Measurements from ENCODE around the gene PTPN7.
"Not testable (repeated sequence)": the region's sequence is repeated elsewhere in the genome, so short reads cannot be mapped to it uniquely, and the experiment has no call there.

The PTPN7 gene

GRCh38 chr1:202143768-202144401, 16.5 kb downstream of the PTPN7 start:
- DNase-seq (ENCODE audit: low read depth), result no peak
- TF ChIP-seq CTCF (IDR thresholded peaks at IDR 0.05; ENCODE audit: insufficient read depth, low read depth, low read length, missing control alignments), result no peak
- H3K4me3 ChIP-seq (ENCODE audit: low read length), result peak overlapping the region; percentile 76

- H3K4me3 ChIP-seq (ENCODE audit: low read length), result peak overlapping the region; percentile 76
- DNase-seq (ENCODE audit: low read depth), result no peak
- no peak for TF ChIP-seq CTCF (IDR thresholded peaks at IDR 0.05; ENCODE audit: insufficient read depth, low read depth, low read length, missing control alignments)
Measured at GRCh38 chr1:202143011-202143767, 17.2 kb downstream of the PTPN7 start.

GRCh38 chr1:202141468-202141867, 18.9 kb downstream of the PTPN7 start:
- DNase-seq (ENCODE audit: low read depth); H3K4me3 ChIP-seq (ENCODE audit: low read length): not testable (repeated sequence)

GRCh38 chr1:202140833-202141232, 19.6 kb downstream of the PTPN7 start:
- TF ChIP-seq CTCF (IDR thresholded peaks at IDR 0.05; ENCODE audit: insufficient read depth, low read depth, low read length, missing control alignments), result no peak
- no peak overlapping the region for H3K4me3 ChIP-seq (ENCODE audit: low read length)
- no peak for DNase-seq (ENCODE audit: low read depth)

GRCh38 chr1:202135221-202135721, 25.1 kb downstream of the PTPN7 start:
- TF ChIP-seq CTCF (IDR thresholded peaks at IDR 0.05; ENCODE audit: insufficient read depth, low read depth, low read length, missing control alignments), result peak; percentile 88
- H3K4me3 ChIP-seq (ENCODE audit: low read length), result no peak overlapping the region
- peak; percentile 66 for DNase-seq (ENCODE audit: low read depth)

- no peak overlapping the region for H3K4me3 ChIP-seq (ENCODE audit: low read length)
- no peak for TF ChIP-seq CTCF (IDR thresholded peaks at IDR 0.05; ENCODE audit: insufficient read depth, low read depth, low read length, missing control alignments)
- DNase-seq (ENCODE audit: low read depth), result no peak
Measured at GRCh38 chr1:202134645-202135172, 25.7 kb downstream of the PTPN7 start.

- no peak for DNase-seq (ENCODE audit: low read depth)
- no peak overlapping the region for H3K4me3 ChIP-seq (ENCODE audit: low read length)
- no peak for TF ChIP-seq CTCF (IDR thresholded peaks at IDR 0.05; ENCODE audit: insufficient read depth, low read depth, low read length, missing control alignments)
Measured at GRCh38 chr1:202133989-202134388, 26.4 kb downstream of the PTPN7 start.

All from epithelial cell of esophagus (primary cell).